GM21528 (cell line): ENCODE measurements around the gene SV2C.

Experiments used
- ATAC-seq: cut with Tn5 transposase; IDR thresholded peaks from one replicate; pipeline ENCODE4 v1.9.1; 2021; ENCODE audit warnings: mild to moderate bottlenecking, moderate library complexity; ENCODE audit not compliant: unreplicated experiment, low FRiP score

SV2C gene

DNA sequence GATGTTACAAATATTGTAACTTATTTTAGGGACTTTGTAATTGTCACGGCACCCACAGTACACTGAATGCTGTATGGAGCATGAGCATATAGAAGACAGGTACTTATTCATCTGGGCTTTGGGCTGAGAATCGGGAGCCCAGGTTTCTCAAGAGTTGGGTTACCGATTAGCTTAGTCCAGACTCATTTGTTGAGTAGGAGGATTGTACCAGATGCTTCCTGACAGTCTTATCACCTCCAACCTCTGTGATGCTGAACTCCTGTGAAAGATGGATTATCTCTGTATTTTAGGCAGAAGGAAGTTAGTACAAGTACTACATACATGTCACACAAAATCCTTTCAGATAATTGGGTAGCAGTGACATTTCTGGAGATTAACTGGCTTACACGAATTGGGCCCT lies 79.2 kb downstream of the SV2C start:
- no peak for ATAC-seq

DNA sequence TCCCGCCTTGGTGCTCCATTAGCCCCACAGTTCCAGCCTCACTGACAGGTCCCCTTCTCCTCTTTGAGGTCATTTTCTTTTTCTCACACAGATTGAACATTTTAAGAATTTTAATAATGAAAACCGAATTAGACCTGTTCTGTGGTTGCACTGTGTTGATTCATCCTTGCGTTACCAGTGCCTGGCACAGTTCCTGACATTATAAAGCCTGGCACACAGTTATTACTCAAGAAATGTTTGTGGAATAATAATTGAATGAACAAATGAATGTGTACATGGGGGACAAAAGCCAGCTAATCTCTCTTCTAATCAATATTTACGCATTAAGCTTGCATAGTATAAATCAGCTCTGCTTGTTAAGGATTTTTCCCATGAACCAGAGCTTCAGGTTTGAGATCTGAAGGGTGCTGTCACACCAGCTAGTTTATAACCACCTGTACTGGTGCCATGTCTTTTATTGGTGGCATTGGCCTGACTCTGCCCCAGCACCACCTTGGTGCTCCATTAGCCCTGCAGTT lies 80.0 kb downstream of the SV2C start:
- no peak for ATAC-seq

DNA sequence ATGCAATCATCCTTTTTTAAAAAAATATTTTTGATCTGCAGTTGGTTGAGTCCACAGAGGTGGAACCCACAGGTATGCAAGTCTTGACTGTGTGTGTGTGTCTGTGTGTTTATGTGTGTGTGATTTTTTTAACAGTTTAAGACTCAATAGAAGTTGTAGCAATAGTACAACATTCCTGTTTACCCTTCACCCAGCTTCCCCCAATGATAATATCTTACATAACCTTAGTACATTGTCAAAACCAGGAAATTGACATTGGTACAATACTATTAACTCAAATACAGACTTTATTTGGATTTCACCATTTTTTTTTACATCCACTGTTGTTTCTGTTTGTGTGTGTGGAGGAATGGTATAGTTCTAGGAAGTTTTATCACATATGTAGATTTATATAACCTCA lies 81.8 kb downstream of the SV2C start:
- ATAC-seq, result no peak

DNA sequence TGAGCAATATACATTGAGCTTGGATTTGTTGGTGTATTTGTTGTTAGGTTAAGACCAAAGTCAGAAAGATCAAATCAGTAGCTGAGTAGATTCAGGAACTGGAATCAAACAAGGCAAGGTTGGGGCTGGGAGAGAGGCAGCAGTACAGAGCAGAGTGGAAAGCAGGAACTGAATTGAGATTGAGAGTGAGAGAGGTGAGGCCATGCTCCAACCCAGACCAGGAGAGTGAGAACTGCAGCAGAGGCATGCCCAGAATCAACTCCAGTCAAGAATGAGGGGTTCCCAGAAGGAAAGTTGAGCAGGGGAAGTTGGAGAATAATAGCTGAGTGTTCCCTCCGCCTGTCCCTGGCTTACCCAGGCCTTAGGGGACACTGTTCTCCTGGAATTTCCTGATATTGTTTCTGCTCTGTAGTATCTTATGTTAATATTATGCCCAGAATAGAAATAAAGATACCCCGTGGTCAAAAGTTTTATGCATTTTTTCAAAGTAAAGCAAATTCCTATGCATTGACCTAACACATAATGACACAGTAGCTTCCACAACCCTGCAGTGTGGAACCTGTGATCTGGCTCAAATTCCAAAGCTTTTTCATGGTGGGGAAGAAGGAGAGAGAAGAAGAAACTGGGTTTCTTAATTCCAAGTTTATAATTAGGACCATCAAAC lies 82.7 kb downstream of the SV2C start:
- no peak for ATAC-seq

DNA sequence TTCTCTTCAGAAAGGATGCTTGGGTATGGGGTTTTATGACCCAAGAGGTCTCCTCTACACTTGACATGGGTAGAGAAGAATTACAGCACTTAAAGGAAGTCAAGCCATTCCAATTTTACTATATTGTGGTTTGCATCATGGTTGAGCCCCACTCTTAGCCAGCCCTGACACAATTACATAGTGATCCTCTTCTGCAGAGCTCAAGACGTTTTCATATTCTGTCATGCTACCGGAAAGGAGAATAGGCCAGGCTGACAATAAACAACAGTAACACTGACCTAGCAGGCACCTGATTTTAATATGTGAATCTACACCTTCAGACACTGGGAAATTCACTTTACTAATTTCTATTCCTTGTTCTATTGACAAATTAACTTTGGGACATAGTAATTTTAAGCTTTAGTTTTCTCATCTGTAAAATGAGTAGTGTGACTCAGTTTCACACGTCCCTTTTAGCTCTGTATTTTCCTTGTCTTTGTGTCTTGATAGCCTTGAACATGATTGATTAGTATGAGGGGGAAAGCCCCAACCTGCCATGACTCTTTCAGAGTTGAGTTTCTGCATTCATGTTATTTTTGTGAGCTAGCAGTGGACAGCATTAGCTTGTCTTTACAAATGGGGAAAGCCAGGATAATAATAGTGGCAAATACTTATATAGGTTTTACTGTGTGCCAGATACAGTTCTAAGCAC lies 83.8 kb downstream of the SV2C start:
- no peak for ATAC-seq

DNA sequence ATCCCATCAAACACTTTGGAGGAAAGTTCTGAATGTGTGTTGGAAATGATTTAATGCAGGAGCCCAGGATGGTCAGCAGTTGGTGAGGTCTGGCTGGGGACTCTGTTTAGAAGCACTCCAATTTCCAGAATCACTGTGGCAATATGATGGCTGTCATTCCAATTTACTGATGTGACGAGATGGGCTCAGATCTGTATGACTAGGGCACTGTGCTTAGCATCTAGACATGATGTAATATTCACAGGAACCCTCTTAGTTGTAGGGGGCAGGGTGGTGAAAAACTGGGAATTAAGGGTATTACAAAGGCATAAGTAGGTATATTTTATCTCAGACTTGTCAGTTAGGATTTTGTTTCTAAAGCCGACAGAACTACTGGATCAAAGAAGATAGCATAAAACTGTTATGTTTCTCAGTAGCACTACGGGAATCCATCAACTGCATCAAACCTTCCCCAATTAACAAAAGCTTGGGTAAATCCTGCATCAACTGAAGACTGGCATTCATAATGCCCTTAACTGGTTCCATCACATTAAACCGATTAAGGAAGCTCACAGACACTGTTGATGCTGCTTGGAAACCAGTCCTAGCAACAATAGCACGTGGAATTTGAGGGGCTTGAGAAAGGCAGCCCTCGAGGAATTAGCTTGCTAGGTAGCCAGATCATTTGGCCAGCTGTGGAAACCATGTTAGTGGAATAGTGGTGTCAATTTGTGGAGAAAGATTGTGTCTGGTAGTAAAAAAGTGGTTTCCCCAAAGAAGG lies 86.1 kb downstream of the SV2C start:
- no peak for ATAC-seq

DNA sequence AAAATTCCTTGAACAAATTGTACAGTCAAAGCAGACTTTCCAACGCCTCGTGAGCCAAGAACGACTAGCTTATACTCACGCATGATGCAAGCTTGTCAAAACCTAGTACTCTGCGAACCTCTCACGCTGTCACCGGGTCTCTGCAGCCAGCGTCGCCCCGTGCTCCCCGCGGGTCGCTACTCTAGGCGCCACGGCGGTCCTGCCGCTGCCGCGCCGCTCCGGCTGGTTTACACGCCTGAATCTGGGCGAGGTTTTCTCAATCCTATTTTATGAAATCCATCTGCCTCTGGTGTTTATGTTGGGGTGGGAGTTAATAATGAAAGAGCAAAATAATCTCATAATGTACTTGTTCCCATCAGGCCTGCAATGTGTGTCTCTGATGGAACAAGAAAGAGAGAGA lies 90.9 kb downstream of the SV2C start:
- ATAC-seq, result no peak

DNA sequence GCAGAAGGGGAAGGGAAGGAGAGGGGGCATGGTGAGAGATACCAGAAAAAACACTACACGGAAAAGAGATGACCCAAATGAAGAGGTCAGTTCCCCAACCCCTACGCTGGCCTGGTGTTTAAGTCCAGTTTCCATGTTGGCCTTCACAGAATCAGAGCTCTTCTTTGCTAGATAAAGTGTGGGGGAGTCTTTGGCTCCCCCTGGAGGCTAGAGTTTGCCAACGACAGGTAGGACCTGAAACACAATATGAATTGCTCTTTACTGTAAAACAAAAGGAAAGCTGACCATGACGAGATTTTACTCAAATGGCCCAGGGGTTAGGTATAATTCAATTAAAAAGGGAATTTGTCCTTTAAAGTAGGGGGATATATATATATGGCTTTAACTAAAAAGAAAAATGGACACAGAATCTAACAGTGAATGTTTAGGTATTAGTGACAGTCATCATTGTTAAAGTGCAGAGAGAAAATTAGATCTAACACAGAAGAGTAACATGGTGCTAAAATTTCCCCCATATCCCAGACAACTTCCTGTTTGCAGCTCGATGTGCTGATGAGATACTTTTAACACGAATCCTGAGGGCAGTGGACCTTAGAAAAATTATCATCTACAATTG lies 92.0 kb downstream of the SV2C start:
- peak; percentile 71 for ATAC-seq

DNA sequence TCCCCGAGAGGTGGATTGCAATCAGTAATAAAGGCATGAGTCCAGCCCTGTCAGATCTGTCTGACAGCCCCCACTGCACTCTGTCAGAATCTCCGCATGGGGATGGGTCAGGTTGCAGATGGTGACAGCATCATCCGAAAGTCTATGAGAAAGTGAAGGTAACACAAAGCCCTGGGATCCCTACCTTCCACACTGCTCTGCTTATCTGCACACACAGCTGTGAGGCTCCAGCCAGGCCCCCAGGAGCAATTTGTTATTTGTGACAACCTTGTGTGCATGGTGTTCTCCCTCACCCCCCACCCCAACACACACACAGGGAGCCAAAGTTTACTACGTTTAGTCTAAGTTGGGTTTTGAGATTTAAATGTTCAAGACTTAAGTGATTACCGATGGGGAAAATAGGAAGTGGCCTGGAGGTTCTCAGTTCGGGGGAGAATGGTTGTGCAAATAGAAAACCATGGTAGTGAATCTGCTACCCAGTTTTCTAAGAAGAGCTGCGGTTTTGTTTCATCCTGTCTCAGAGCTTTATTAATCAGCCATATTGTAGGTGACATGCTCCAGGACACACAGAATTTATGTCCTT lies 92.7 kb downstream of the SV2C start:
- peak; percentile 74 for ATAC-seq

DNA sequence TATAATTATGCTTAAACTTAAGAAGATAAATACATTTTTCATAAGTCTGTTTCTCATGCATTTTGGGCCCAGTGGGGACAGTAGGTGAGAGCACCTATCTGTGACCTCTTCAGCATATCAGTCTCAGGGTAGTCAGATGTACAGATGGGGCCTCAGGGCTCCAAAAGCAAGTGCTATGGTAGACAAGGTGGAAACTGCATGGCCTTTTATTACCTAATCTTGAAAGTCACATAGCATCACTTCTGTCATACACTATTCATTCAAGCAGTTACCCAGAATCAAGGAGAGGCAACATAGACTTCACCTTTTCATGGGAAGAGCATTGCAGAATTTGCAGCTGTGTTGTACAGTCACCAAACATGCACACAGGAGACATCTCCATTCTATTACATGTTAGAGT lies 94.8 kb downstream of the SV2C start:
- no peak for ATAC-seq

DNA sequence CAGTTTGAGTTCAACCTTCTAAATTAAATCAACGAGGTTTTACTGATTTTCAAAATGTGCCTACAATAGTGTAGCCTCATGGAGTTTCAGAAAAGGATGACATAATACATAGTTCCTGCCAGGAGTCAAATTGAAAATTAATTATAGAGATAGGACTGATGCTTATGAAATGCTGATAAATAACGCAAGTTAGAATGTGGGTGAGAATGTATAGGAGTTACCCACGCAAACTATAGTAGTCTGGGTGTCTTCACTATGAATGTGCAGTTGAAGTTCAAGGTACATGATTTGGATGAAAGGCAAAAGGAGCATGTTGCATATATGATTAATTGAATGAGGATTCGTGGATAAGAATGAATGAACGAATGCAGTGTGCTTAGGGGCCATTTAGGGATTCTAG lies 95.7 kb downstream of the SV2C start:
- no peak for ATAC-seq

DNA sequence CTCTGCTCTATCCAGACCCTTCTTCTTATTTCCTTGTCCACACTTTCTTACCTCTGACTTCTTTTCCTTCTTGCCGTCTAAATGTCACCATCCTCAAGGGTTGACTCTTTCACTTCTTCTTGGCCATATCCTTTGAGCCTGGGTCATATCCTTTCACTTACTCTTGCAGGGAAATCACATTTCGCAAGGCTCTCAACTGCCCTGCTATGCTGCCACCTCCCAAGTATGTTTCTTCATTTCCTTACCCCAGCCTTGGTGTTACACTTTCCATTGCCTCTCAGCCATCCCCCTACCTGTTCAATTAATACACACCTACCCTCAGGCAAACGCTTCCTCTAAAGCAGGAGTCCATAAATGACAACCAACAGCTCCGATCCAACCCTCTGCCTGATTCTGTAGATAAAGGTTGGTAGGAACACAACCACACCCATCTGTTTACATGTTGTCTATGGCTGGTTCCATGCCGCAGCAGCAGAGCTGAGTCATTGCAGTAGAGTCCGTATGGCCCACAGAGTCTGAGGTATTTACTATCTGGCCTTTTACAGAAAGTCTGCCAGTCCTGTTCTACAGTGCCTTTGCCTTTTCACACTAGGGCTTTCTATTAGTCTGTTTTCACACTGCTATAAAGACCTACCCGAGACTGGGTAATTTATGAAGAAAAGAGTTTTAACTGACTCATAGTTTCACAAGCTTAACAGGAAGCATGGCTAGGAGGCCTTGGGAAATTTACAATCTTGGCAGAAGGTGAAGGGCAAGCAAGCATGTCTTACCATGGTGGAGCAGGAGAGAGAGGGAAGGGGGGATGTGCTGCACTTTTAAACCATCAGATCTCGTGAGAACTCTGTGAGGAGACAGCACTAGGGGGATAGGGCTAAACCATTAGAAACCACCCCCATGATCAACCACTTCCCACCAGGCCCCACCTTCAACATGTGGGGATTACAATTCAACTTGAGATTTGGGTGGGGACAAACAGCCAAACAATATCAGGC lies 97.9 kb downstream of the SV2C start:
- ATAC-seq, result no peak

DNA sequence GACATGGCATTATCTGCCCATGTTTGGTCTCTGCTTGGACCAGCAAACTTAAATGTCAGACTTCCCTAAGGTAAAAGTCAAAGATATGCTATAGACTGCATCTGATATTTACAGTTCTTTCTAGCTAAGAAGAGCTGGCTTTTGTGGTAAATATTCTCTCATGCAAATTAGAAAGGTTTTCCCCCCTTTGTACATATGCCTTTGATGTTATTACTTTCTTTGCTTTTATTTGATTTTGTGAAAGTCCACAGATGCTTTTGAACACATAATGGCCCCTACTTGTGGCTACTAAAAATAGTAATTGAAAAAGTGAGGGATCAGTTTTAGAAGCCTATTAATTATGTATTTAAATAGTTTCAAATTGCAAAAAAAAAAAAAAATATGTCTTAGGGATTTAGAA lies 104.2 kb downstream of the SV2C start:
- no peak for ATAC-seq

DNA sequence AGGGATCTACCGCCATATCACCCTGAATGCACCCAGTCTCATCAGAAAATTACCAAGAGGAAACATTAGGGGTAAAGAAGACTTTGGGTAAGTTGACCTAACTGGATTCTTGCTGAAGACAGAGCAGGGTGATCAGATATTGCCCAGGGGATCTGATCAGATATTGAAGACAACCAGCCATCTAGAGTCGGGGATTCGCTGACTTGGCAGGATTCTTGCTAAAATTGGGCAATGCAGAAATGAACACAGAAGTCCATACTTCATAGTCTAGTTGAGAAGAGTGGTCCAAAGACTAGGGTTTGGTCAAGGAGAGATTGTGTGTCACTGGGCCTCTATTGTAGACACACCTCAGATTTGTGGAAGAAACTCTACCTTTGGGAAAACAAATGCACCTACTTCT lies 107.2 kb downstream of the SV2C start:
- no peak for ATAC-seq

DNA sequence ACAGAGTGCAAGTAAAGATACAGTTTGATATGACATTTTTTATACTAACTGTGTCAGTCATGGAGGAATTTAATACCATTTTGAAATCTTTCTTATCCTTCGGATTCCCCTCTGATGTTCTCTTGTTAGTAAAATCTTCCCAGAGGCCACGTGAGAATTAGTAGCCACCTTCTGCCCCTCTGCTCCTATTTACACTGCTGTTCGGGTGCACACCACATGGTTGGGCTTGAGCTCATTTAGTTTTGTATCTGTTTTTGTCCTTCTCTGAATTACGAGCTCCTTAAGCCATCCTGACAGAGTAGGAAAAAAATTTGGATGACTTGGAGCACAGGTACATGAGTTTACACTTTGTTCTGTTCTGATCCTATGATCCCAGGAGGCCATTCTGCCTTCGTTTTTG lies 109.7 kb downstream of the SV2C start:
- no peak for ATAC-seq

DNA sequence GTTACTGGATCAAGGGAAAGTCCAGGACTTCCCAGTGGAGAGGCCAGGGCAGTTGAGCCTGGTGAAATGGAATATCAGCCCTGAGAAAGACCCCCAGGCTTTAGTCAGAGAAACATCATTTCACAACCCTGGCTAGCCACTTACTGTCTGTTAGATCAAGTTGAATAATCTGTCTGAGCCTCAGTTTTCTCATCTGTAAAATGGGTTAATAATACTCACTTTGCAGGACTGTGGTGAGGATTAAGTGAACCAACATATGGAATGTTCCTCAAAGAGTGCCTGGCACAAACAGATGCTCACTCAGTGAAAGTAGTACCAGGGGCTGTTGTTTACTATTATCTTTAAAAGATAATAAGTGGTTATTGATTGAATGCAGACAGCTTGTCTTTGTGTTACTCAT lies 110.5 kb downstream of the SV2C start:
- ATAC-seq, result no peak

DNA sequence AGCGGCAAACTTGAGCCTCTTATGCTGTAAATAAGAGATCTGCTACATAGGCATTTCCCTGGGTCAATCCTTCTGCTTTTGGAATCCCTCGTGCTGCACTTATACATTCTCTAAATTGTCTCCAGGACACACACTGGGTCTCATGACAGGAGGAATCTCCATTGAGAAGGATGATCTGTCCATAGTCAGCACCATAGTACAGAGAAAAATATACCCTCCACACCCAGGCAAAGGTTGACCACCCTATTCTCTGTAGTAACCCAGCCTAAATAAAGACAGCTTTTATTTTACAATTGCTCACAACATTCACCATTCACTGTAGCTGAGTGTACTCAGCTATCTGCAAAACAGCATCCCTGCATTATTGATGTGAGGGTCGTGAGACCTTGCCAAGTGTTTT lies 111.2 kb downstream of the SV2C start:
- ATAC-seq, result no peak

DNA sequence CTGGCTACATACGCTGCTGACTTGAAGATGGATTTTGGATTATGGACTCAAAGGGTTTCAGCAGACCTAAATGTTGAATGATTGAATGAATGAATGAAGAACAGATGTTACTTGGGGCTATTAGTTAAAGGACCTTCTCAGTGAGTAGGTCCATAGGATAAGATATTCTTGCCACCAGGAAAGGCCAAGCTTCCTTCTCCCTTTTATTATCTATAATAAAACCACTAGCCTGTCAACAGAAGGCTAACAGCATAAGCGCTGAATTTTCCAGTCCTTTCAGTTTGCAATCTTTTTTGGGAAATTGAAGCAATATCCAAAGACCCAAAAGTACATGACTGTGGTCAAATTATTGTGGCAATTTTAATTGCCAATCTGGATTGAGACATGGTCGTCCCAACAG lies 113.3 kb downstream of the SV2C start:
- ATAC-seq, result no peak

DNA sequence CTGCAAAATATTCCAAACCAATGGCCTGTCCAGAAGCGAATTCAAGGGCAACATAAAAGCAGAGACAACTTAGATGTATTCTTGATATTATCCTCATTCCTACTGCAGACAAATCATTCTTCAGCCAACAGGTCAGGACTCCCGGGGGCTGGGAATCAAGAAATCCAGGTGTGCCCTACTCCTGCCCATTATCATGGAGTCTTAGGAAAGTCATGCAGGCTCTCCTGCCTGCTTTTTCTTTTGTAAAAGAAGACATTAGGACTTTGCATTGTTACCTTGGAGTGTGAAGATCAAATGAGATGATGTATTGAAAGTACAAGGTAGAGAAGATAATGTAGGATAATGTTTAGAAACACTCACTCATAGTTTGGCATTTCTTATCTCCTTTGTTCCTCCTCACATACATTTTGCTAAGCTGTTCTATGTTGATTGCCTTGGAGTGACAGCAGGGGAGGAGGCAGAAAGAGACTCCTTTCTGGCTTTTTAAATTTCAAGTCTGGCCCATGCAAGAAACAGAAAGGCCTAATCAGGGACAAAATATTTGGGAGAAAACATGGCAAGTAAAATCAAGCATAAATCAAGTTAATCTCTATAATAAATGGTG lies 113.8 kb downstream of the SV2C start:
- no peak for ATAC-seq
